C4-2B (cell line): ENCODE results near the gene OR6A2.

Source experiments
- ZFX ChIP-seq: fragments of 450-650 bp; IDR thresholded peaks from 2 replicates; pipeline ENCODE4 v1.6.1; 2017
- TF ChIP-seq, protein P1 (sequence below): fragments of 450-650 bp; conservative IDR thresholded peaks from 2 replicates; pipeline ENCODE4 v1.5.1; 2017; ENCODE audit warnings: mild to moderate bottlenecking

DNA sequence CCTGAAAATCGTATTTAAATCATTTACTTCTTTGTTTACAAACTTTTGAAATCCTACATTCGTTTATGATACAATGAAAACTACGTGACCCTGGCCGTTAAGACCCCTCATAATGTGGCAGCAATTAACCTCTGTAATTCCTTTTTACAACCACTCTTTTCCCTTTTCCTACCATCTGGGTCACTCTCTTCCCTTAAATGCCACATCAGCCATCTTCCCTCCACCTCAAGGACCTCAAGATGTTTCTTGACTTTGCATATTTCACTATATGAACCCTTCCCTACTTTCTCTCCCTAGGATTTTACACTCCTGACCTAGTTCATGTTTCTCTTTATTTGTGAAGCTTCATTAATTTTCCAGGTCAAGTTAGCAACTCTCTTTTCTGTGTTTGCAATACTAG is 54.5 kb downstream of the OR6A2 start:
- TF ChIP-seq, protein P1, sequence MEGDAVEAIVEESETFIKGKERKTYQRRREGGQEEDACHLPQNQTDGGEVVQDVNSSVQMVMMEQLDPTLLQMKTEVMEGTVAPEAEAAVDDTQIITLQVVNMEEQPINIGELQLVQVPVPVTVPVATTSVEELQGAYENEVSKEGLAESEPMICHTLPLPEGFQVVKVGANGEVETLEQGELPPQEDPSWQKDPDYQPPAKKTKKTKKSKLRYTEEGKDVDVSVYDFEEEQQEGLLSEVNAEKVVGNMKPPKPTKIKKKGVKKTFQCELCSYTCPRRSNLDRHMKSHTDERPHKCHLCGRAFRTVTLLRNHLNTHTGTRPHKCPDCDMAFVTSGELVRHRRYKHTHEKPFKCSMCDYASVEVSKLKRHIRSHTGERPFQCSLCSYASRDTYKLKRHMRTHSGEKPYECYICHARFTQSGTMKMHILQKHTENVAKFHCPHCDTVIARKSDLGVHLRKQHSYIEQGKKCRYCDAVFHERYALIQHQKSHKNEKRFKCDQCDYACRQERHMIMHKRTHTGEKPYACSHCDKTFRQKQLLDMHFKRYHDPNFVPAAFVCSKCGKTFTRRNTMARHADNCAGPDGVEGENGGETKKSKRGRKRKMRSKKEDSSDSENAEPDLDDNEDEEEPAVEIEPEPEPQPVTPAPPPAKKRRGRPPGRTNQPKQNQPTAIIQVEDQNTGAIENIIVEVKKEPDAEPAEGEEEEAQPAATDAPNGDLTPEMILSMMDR: no peak
- TF ChIP-seq ZFX: no peak
